SH-SY5Y (cell line): Measurements from ENCODE around the gene SAP130.

Source experiments
- GATA2 ChIP-seq: IDR thresholded peaks from 2 replicates; pipeline ENCODE4 v1.6.1; 2011; ENCODE audit warnings: mild to moderate bottlenecking, low read depth, low read length
- GATA3 ChIP-seq: IDR thresholded peaks from 2 replicates; pipeline ENCODE4 v1.6.1; 2011; ENCODE audit warnings: low read depth, mild to moderate bottlenecking, low read length, moderate library complexity

GRCh38 chr2:127927384-127927783 is 100.5 kb downstream of the SAP130 start:
- TF ChIP-seq GATA2: no peak
- no peak for TF ChIP-seq GATA3
